HG03064 (cell line): Measurements from ENCODE around the gene GORAB.

Experiments used
- ATAC-seq: cut with Tn5 transposase; IDR thresholded peaks from one replicate; pipeline ENCODE4 v1.9.1; 2021; ENCODE audit warnings: low read depth; ENCODE audit not compliant: unreplicated experiment

Gene GORAB

DNA sequence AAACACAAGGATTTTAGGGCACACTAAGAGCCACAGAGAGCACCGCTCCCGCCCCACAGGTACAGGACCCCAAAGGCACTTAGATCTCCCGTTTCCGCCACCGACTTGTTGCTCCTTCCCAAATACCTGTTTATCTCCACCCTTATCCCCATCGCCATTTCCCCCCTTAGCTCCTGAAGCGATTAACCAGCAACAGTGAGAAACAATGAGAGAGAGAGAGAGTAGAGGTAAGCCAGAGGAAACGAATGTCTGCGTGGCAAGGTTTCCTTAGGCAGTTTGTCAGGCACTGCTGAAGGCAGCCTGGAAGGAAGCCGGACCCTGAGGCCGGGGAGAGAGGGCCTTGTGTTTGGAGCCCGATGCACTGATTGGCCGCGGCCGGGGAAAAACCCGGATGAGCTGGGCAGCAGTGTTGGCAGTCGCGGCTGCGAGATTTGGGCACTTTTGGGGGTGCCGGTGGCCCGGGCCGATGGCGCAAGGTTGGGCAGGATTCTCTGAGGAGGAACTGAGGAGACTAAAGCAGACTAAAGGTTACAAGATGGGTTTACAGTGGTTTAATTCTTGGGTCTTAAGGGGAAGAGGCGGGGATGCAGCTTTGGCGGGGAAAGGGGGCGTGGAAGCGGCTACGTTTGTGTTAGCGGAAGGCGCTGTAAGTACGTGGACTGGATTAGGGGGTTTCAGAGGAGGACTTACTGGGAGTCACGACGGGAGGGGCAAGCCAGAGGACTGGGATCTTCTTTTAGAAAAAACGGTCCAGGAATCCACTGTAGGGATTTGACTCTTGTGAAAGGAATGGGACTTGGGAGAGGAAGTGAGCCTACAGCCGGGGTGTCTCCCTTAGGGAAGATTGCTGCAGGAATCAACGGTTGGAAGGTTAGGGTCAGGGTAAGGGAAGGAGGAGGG lies at the start of gene GORAB:
GORAB (plus strand) TSS at position 409 of the 900 bp plus-strand sequence; CDS start at position 467, 58 bp downstream.
- peak; percentile 99 for ATAC-seq

DNA sequence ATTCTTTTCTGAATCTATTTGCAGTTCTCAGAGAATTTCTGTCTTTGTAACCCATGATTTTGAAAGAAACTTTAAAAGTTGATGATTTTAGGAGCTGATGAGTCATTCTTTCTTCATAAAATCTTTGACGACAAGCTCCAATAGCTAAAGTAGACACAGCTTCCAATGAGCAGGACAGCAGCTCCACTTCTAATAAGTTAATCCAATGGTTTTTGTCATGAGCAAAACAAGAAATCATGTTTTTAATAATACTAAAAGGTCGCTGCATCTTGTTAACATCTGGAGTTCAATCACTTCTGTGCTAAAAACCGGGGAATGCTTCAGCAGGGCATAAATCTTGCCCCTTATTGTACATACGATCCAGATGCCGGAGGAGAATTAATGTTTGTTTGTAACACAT lies 48.9 kb upstream of the GORAB start:
- no peak for ATAC-seq

- ATAC-seq, result no peak
Observed at GRCh38 chr1:170487503-170487902, 44.5 kb upstream of the GORAB start.

DNA sequence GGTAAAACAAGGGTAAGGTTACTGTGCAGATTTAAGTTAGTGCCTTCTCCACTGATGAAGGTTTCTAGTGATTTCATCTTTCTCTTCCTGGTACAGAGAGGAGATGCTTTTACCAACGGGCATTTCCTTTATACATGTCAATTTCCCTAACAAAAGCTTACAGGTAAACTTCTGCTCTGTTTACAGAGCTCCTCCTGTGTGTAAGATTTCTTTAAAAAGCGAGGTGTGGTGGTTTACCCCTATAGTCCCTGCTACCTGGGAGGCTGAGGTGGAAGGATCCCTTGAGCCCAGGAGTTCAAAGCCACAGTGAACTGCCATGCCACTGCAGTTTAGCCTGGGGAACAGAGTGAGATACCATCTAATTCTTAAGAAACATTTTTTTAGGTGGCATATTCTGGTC lies 40.7 kb upstream of the GORAB start:
- ATAC-seq, result no peak

- ATAC-seq, result no peak
Observed at GRCh38 chr1:170494369-170494768, 37.6 kb upstream of the GORAB start.

- ATAC-seq, result no peak
Observed at GRCh38 chr1:170495006-170495405, 37.0 kb upstream of the GORAB start.

- no peak for ATAC-seq
Observed at GRCh38 chr1:170498876-170499275, 33.1 kb upstream of the GORAB start.

- no peak for ATAC-seq
Observed at GRCh38 chr1:170503665-170504064, 28.3 kb upstream of the GORAB start.

- no peak for ATAC-seq
Observed at GRCh38 chr1:170510163-170510562, 21.8 kb upstream of the GORAB start.

DNA sequence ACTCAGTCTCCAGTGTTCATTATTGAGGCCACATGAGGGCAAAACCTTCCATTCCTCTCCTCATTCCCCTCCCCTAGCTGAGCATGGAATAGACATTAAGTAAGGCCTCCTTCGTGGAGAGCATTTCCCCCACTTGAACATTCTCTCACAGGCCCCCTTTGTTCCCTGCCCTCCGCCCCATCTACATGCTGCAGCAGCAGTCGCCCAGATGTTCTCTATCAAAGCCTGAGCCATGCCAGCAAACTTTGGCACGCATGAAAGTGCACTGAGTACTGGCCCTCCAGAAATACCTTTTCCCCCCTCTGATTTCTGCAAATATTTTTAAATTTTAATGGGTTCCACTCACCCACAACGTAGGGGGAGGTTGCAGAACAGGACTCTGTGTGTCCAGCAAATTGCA lies 20.9 kb upstream of the GORAB start:
- ATAC-seq, result no peak

GRCh38 chr1:170513138-170513537 lies 18.8 kb upstream of the GORAB start:
- ATAC-seq, result no peak

GRCh38 chr1:170518185-170518834 lies 13.7 kb upstream of the GORAB start:
- ATAC-seq, result no peak

DNA sequence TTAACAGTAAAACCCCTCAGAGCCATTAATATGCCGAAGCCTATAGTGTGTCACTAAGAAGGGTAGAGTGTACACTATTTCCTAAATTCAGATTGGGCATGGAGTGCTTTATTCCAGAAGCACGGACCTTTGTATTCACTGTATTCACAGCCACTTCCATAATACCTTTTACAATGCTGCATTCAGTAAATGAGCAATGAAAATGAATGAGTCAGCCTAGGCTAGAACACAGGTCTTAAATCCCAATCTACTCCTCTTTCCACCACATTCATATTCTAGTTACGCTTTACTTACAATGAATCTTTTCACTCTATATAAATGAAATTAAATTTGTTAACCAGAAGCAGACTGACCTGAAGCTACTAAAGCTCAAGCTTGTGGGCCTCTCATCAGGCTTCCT lies 13.0 kb upstream of the GORAB start:
- ATAC-seq, result no peak

DNA sequence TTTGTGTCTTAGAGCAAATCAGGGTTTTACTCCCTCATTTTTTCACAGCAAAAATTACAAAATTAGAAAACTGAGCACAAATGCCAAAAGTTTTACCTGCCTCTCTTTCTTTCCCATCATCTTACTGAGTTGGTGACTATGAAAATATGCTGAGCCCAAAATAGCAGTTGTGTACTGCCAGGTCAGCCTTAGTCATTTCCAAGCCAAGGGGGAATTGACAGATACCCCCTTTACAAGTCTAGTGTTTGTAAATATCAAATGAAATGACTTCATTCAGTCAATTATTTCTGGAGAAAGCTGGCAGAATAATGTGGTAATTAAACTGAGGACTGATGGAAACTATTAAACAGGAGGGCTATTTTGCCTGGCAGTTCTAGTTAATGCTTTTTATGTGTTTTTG lies 11.4 kb upstream of the GORAB start:
- no peak for ATAC-seq

GRCh38 chr1:170521818-170522217 lies 10.1 kb upstream of the GORAB start:
- ATAC-seq, result no peak

GRCh38 chr1:170530972-170531757 lies 801 bp upstream of the GORAB start:
- no peak for ATAC-seq

DNA sequence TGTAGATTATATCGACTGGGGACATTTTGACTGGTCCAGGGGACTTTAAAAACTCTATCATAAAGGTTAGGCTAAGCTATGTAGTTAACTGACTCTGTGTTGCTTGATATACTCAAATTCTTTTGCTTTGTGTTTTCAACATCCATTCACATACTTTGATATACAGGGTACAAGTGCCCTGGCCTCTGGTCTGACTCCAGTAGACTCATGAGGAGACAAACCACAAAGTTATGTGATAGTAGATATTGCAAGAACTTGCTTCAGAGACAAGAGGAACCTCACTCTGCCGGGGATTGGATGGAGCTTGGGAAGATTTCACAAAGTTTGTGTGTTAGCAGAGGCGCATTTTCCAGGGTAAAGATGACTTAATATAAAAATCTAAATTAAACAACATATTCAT lies 1.3 kb downstream of the GORAB start:
- no peak for ATAC-seq

- no peak for ATAC-seq
Observed at GRCh38 chr1:170534626-170535147, 2.7 kb downstream of the GORAB start.

- no peak for ATAC-seq
Observed at GRCh38 chr1:170535418-170535817, 3.5 kb downstream of the GORAB start.

DNA sequence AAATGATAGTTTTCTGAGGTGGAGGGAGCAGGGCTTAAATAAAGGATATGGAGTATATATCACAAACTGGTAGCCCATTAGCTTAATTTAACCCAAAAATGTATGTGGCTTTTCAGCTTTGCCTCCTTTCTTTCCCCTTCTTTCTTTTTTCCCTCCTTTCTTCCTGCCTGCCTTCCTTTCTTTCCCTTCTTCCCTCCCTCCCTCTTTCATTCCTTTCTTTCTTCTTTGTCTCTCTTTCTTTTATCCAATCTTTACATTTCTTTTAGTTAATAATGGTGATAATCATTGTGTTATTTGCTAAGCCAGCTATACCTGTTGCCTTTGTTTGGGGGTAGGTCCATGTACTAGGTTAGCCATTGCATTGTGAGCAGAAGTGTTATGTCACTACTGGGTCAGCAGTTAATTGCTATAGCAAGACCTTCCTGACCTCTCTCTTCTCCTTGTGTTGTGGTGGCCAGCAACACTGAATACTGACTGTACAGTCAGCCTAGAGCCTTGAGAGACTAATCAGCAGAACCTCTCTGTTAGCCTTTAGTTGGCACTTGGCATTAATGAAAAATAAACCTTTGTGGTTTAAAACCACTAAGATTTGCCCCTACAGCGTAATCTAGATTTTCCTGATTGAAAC lies 5.1 kb downstream of the GORAB start:
- no peak for ATAC-seq
